Measurements from ENCODE around the gene GNG5.

- no peak for TF ChIP-seq CTCF (IDR thresholded peaks at IDR 0.05)
- TF ChIP-seq EZH2 (IDR thresholded peaks at IDR 0.05; ENCODE audit: borderline replicate concordance, insufficient read depth, low read depth, low read length, poor library complexity, severe bottlenecking): no peak
Measured at GRCh38 chr1:84452436-84452835, 53.9 kb downstream of the GNG5 start.

Measured in B cell (primary cell).